HG02884 (cell line): Measurements from ENCODE around the gene MRPS2.
"Not testable (repeated sequence)": the region's sequence is repeated elsewhere in the genome, so short reads cannot be mapped to it uniquely, and the experiment has no call there.

Source experiments
- ATAC-seq: cut with Tn5 transposase; IDR thresholded peaks from one replicate; pipeline ENCODE4 v1.9.1; 2021; ENCODE audit warnings: mild to moderate bottlenecking, moderate library complexity; ENCODE audit not compliant: unreplicated experiment

The MRPS2 gene

DNA sequence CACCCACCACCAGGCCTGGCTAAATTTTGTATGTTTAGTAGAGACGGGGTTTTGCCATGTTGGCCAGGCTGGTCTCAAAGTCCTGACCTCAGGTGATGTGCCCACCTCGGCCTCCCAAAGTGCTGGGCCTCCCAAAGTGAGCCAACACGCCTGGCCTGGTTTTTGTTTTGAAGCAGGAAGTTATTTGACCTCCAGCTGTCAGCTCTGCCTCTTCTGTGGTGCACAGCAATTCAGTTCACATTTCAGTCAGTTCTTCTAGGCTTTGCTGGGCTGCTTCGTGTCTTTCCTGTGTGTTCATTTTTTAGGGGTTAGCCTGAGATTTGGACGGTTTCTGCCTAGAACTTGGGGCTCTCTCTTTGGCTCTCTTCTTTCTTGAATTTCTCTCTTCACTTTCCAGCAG lies 29.7 kb downstream of the MRPS2 start:
- ATAC-seq = no peak

- no peak for ATAC-seq
Measured at GRCh38 chr9:135531096-135531495, 30.6 kb downstream of the MRPS2 start.

DNA sequence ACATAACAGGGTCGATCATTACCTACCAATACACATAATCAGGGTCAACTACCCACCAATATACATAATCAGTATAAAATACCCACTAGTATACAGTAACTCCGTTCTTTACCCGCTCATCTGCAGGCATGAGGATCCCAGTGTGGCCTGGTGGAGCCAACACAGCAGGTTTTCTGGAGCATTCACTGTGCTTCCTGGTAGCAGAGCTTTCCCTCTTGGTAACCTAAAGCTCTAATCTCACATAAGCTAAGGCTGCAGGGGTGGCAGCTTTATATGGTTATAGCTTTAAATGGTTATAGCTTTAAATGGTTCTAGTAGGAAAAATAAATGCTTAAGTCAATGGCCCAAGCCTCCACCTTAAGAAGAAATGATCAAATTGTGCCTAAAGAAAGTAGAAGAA lies 32.6 kb downstream of the MRPS2 start:
- no peak for ATAC-seq

GRCh38 chr9:135533674-135534073 lies 33.2 kb downstream of the MRPS2 start:
- no peak for ATAC-seq

DNA sequence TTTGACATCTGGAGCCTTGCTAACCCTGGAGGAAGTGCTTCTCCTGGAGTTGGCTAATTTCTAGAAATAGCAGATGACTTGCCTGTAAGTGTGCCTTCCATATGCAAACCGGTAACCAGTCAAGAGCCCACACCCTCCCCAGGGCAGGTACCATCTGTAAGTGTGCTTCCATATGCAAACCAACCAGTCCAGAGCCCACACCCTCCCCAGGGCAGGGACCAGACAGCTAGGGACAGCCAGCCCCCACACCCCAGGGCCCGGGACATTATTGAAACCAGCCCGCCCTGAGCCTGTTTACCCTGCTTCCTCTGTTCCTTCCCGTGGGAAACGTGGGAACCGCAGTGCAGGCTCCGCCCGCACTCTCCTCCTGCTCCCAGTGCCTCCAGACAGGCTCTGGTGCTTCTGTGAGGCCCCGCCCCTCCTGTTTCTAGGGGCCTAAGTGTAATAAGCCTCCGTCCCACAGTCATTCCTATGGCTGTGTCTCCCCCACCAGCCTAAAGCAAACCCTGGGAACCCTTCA lies 33.8 kb downstream of the MRPS2 start:
- not testable (repeated sequence) for ATAC-seq

DNA sequence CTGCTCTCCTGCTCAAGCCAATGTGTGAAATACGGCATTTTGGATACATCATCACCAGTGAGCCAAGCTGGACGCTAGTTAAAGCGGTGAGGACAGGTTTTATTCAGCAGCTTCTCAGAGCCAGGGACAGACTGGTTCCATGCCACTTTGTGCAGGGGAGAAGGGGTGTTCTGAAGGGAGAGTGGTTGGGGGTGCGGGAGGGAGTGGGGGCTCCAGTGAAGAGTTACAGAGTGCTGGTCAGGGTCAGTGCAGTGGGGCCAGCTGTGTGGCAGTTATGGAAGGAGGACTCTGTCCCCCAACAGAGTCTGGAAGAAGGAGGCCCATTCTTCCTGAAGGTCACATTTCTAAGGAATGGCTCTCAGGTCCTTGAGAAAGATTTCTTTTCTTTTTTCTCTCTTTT lies 34.3 kb downstream of the MRPS2 start:
- ATAC-seq = not testable (repeated sequence)

- not testable (repeated sequence) for ATAC-seq
Measured at GRCh38 chr9:135535631-135536030, 35.1 kb downstream of the MRPS2 start.

DNA sequence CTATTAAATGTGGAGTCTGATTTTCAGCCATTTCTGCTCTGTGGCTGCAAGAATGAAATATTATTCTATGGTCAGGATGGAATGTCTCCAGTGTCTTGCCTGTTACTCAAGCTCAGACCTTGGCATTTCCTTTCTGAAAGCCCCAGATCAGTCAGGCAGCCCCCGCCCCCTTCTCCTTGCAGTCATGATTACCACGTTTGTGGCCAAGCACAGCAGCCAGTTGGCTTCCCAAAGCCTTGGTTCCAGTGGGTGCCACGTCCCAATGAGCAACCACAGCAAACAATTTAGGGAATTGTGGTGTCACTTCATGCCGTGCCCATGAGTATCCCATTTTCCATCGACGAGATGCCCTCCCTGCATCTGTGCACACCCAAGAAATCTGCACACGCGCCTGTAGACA lies 35.7 kb downstream of the MRPS2 start:
- no peak for ATAC-seq

DNA sequence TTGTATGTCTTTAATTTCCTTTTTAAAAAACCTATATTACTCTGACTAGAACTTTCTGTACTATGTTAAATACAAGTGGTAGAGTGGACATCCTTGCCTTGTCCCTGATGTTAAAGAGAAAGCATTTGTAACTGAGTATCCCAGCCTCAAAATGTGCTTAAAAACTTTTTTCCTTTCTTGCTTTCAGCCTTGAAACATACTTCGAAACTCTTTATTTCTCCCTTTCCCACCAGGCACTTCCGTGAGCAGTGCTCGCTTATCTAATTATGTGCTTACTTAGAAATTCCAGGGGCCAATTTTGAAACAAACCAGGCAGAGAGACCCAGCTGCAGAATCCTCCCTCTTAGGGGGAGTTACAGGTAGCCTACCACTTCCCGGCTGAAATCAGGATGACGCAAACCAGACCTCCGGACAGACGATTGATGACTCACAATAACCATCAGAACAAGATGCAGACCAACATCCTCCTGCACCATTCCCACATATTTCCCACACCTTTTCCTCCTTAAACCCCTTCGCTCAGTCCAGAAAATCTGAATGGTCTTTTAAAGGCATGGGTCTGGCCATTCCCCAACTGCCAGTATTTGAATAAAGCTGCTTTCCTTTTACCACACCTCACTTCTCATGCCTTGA lies 42.9 kb downstream of the MRPS2 start:
- not testable (repeated sequence) for ATAC-seq

DNA sequence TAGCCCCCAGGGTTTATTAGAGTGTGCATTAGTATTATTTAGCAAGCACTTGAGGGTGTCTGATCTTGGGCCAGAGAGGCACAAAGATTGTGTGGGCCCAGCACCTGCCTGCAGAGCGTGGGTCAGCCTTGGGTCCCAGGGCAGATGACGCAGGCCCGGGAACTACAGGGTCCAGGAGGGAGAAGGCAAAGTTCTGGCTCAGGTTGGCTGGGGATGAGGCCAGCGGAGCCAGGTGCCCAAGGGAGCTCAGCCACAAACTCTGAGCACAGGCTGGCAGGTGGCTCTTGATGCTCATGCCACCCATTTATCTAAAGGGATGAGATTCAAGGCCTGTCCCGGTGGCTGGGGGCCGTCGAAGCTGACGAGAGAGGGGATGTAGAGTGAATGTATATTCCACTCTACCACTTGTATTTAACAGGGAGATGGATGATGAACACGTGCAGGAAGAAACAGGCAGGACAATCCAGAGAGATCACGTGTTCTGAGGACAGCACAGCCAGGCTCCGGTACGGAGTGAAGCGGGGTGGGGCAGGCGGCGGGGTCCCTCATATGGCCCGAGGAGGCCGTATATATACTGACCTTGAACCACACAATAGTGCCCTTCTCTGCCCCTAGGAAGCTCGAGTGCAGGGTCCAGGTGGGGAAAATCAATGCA lies 44.6 kb downstream of the MRPS2 start:
- ATAC-seq = no peak

DNA sequence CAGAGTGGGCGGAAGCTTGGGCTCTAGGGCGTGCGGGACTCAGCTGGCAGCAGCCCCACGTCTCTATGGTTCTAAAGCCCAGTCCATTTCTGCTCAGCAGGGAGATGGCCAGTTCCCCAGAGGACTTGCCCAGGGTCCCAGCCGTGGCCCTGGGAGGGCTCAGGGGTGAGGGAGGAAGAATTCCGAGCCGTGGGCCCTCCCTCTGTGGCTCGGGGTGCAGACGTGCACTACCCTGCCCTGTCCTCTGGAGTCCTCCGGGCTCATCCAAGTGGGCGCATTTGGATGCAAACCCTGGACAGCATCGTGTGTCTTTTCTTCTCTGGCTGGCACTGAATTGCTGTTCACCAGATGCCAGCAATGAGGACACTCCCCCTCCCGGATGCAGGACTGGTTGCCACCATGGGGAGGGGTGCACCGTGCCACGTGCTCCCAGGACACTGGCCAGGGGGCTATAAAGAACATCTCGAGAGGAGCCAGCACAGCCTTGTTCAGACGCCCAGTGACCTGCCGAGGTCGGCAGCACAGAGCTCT lies 45.2 kb downstream of the MRPS2 start, which contains the start of gene OBP2A:
OBP2A (plus strand) TSS at position 481 of the 531 bp plus-strand sequence. CDS start 55 bp downstream, outside the sequence.
- ATAC-seq = not testable (repeated sequence)

- ATAC-seq = not testable (repeated sequence)
Measured at GRCh38 chr9:135546792-135547617, 46.5 kb downstream of the MRPS2 start.

DNA sequence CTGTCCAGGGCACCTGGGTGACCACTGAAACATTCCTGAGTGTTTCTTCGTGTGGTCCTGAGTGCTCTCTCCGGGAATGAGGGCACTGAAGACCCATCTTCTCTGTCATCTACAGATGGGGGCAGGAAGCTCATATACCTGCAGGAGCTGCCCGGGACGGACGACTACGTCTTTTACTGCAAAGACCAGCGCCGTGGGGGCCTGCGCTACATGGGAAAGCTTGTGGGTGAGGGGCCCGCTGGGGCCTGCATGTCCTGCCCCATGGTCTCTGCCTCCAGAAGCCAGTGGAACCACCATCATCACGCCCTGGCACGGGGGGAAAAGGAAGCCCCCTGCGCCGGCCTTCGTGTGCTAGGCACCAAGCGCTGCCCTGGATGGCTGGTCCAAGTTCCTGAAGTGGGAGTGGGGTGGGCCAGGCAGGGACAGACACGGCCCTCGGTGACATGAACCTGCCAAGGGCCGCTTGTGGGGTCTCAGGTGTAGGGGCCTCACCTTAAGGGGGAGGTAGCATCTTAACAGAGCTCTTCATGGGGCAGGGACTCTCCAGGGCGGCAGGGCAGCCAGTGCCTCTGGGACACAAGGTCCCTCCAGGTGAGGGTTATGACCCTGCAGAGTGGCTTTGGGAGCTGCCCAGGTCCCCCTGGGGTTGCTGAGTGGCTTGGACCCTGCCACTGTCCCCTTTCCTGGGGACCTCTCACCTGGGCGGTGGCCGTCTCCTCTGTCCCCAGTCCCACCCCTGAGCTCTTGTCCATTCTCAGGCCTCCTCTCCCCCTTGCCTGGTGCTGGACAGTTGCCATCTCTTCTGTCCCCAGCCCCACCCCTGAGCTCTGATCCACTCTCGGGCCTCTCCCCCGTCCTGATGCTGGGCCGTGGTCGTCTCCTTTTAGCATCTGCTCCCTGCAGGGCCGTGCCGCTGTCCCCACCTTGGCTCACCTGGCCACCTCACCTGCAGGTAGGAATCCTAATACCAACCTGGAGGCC lies 47.6 kb downstream of the MRPS2 start:
- ATAC-seq = no peak

DNA sequence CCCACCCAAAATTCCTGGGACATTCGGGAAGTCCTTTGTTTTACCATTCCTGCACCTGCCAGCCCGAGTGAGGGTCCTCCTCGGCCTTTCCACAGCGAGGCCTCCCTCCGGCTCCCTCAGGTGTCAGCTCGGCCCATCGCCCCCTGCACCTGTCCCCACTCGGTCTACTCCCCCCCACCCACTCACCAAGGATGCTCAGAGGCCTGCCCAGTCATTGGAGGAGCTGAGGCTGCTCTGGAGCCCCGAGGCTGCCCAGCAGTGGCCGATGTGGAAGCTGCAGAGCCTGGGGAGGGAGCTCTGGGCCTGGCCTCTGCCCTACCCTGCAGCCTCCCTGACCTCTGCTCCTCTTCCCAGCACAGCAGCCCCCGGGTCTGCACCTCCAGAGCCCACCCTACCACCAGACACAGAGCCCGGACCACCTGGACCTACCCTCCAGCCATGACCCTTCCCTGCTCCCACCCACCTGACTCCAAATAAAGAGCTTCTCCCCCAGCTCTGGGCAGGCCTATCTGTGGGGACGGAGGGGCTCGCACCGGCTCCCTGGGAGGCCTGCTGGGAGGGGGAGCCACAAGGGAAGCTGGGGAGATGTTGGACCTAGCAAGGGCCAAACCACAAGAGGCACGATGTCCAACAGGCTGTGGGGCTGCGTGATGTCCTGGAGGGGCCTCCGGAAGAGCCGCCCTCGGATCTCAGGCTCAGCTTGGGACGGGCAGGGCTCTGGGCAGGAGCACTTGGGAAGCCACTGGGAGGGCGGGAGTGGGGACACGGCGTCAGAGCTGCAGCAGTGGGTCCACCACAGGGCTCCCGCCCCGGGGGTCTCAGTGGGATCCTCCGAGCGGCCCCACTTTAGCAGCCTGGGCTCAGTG lies 49.2 kb downstream of the MRPS2 start:
- not testable (repeated sequence) for ATAC-seq

- no peak for ATAC-seq
Measured at GRCh38 chr9:135550344-135550918, 49.9 kb downstream of the MRPS2 start.

- no peak for ATAC-seq
Measured at GRCh38 chr9:135551031-135551430, 50.5 kb downstream of the MRPS2 start.

DNA sequence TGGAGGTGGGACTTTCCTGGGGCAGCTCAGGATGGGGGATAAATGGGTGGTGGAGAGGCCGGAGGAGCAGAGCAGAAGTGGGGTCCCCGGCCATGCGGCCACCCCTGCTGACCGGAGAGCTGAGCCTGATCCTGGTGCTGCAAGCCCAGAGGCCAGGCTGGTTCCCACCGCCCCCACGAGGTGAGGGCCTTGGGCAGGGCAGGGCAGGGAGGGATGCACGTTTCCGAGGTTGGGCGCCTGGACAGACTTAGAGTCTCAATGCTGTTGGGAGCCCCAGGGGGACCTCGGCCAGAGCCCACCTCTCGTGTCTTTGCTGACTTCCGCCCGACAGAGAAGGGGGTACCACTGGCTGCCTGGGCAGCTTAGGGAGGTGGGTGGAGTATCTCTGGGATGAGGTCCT lies 51.0 kb downstream of the MRPS2 start:
- no peak for ATAC-seq

GRCh38 chr9:135552021-135552697 lies 51.7 kb downstream of the MRPS2 start:
- ATAC-seq = no peak
